ENCODE data around the gene IGSF9B. TPM values are rescaled to one million over a fixed set of nuclear protein-coding genes. Genes with fewer than 3 reads are reported as not detected.

The IGSF9B gene
- total RNA-seq, 2 experiments from 2014 or later = 24.3 to 27.4 TPM

- no peak for DNase-seq
- Mint-ChIP-seq H3K27ac (no peak overlapping the region), H3K27me3 (no peaks in the 10 kb centered on the region), H3K36me3 (ENCODE audit: low read depth) (no peaks in the 10 kb centered on the region), H3K4me3 (no peak overlapping the region), H3K9me3 (no peaks in the 10 kb centered on the region), H3K4me1 (ENCODE audit: low read depth) (no peaks in the 10 kb centered on the region)
- POLR2A ChIA-PET = no interaction called here
- Histone ChIP-seq H3K9me3 (ENCODE audit: control insufficient read depth in 1 of 2, insufficient read depth in 1 of 2, low read length in 2 of 2) (no peaks in the 10 kb centered on the region), H3K4me1 (ENCODE audit: insufficient read depth, low read length) (no peaks in the 10 kb centered on the region), H3K27ac (ENCODE audit: low read depth in 1 of 2, low read length in 2 of 2) (no peak overlapping the region), H3K27me3 (ENCODE audit: control insufficient read depth in 1 of 2, insufficient read depth in 2 of 2, low read length in 2 of 2) (no peaks in the 10 kb centered on the region), H3K36me3 (ENCODE audit: insufficient read depth, low read length) (no peaks in the 10 kb centered on the region), H3K4me3 (ENCODE audit: low read length) (no peak overlapping the region)
- no peak for ATAC-seq (ENCODE audit: poor library complexity)
- TF ChIP-seq CTCF (IDR thresholded peaks at IDR 0.05) = no peak
- intact Hi-C loops (cut with DNase I, micrococcal nuclease) = no loop called here
- CTCF ChIA-PET = no interaction called here
These were observed 33.7 kb upstream of the IGSF9B start for GRCh38 chr11:133990501-133990900.

- intact Hi-C loops (cut with DNase I, micrococcal nuclease) = loop anchor here in 1 of 2 experiments (5.0 kb wide), 1 partner anchor 38 kb away; no protein-coding TSS in a partner anchor
- Mint-ChIP-seq H3K27ac (no peak overlapping the region), H3K27me3 (no peaks in the 10 kb centered on the region), H3K4me1 (ENCODE audit: low read depth) (no peaks in the 10 kb centered on the region), H3K36me3 (ENCODE audit: low read depth) (no peaks in the 10 kb centered on the region), H3K4me3 (no peak overlapping the region), H3K9me3 (no peaks in the 10 kb centered on the region)
- no peak for TF ChIP-seq CTCF (IDR thresholded peaks at IDR 0.05)
- no peak overlapping the region for H3K4me3 ChIP-seq (ENCODE audit: low read length)
- no peaks in the 10 kb centered on the region for H3K36me3 ChIP-seq (ENCODE audit: insufficient read depth, low read length)
- no peak for DNase-seq
- CTCF ChIA-PET = no interaction called here
- no peak overlapping the region for H3K27ac ChIP-seq (ENCODE audit: low read depth in 1 of 2, low read length in 2 of 2)
- no peaks in the 10 kb centered on the region for H3K4me1 ChIP-seq (ENCODE audit: insufficient read depth, low read length)
- H3K27me3 ChIP-seq (ENCODE audit: control insufficient read depth in 1 of 2, insufficient read depth in 2 of 2, low read length in 2 of 2) = no peaks in the 10 kb centered on the region
- no peak for ATAC-seq (ENCODE audit: poor library complexity)
- no peaks in the 10 kb centered on the region for H3K9me3 ChIP-seq (ENCODE audit: control insufficient read depth in 1 of 2, insufficient read depth in 1 of 2, low read length in 2 of 2)
- POLR2A ChIA-PET = no interaction called here
These were observed 32.1 kb upstream of the IGSF9B start for GRCh38 chr11:133988686-133989410.

- Histone ChIP-seq H3K27me3 (ENCODE audit: control insufficient read depth in 1 of 2, insufficient read depth in 2 of 2, low read length in 2 of 2) (no peaks in the 10 kb centered on the region), H3K36me3 (ENCODE audit: insufficient read depth, low read length) (no peaks in the 10 kb centered on the region), H3K27ac (ENCODE audit: low read depth in 1 of 2, low read length in 2 of 2) (no peak overlapping the region), H3K4me3 (ENCODE audit: low read length) (no peak overlapping the region), H3K9me3 (ENCODE audit: control insufficient read depth in 1 of 2, insufficient read depth in 1 of 2, low read length in 2 of 2) (no peaks in the 10 kb centered on the region), H3K4me1 (ENCODE audit: insufficient read depth, low read length) (no peaks in the 10 kb centered on the region)
- CTCF ChIA-PET = no interaction called here
- peaks cover under 1% of the 10 kb centered on the region for H3K27me3 Mint-ChIP-seq
- TF ChIP-seq CTCF (IDR thresholded peaks at IDR 0.05) = no peak
- no peak overlapping the region for H3K4me3 Mint-ChIP-seq
- intact Hi-C loops (cut with DNase I, micrococcal nuclease) = loop anchor here (2.0 to 5.0 kb wide), 2 partner anchors 38 to 40 kb away; no protein-coding TSS in a partner anchor
- H3K27ac Mint-ChIP-seq = no peak overlapping the region
- DNase-seq (no peak), ATAC-seq (ENCODE audit: poor library complexity) (no peak)
- H3K36me3 Mint-ChIP-seq (ENCODE audit: low read depth) = no peaks in the 10 kb centered on the region
- H3K4me1 Mint-ChIP-seq (ENCODE audit: low read depth) = no peaks in the 10 kb centered on the region
- no peaks in the 10 kb centered on the region for H3K9me3 Mint-ChIP-seq
- POLR2A ChIA-PET = no interaction called here
These were observed 30.4 kb upstream of the IGSF9B start for GRCh38 chr11:133987171-133987570.
